Adrenal gland (tissue), 5 donors: Measurements from ENCODE around the gene CBFA2T3.

ENCODE experiments used
- POLR2A ChIP-seq, 2 donors: fragments of 450-650 bp; IDR thresholded peaks; one replicate each; pipeline ENCODE4 v1.6.1; 2017; ENCODE audit warnings: antibody characterized with exemption in 2 of 2, mild to moderate bottlenecking in 2 of 2, moderate library complexity in 1 of 2
- TF ChIP-seq, protein P1 (sequence below), 6 experiments: fragments of 450-650 bp in 4 of 6; fragments of 200-600 bp in 2 of 6; sonication (generic) in 1 of 6; IDR thresholded peaks; 1 replicate in 5 of 6; 2 replicates in 1 of 6; pipeline versions ENCODE4 v1.5.1 to v1.8.0; 2016 to 2021; ENCODE audit warnings: antibody characterized with exemption in 6 of 6, mild to moderate bottlenecking in 2 of 6, moderate library complexity in 1 of 6
- donor health status: DM: no; HTN: no; CAD: no.

DNA sequence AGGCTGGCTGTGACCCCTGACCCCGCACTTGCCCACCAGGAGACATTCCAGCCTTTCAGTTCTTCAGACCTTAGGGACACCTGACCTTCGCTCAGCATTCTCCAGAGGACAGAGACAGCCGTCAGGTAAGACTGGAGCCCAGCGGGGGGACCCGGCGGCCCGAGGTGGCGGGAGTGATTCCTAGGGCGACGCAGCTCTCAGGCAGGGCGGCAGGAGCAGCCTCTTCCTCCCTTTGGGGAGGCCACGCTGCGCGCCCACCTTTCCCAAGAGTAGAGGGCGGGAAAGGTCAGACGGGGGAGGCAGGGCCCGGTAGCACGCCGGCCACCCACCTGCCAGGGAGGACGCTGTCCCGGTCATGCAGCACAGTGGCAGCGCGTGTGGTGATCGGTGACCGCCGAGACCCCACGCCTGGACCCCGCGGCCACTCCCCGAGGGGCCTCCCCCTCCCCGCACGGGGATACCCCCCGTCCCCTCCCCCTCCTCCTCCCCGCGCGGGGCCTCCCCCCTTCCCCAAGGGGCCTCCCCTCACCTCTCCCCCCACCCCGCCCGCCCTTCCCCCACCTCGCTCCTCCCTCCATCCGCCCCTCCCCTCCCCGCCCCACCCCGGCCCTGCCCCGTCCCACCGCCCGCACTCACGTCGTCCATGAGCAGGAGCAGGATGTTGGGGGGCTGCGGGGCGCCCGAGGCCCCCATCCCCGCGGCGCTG lies 120.7 kb downstream of the CBFA2T3 start:
- TF ChIP-seq, protein P1, sequence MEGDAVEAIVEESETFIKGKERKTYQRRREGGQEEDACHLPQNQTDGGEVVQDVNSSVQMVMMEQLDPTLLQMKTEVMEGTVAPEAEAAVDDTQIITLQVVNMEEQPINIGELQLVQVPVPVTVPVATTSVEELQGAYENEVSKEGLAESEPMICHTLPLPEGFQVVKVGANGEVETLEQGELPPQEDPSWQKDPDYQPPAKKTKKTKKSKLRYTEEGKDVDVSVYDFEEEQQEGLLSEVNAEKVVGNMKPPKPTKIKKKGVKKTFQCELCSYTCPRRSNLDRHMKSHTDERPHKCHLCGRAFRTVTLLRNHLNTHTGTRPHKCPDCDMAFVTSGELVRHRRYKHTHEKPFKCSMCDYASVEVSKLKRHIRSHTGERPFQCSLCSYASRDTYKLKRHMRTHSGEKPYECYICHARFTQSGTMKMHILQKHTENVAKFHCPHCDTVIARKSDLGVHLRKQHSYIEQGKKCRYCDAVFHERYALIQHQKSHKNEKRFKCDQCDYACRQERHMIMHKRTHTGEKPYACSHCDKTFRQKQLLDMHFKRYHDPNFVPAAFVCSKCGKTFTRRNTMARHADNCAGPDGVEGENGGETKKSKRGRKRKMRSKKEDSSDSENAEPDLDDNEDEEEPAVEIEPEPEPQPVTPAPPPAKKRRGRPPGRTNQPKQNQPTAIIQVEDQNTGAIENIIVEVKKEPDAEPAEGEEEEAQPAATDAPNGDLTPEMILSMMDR (IDR thresholded peaks at IDR 0.05): no peak
- no peak for TF ChIP-seq POLR2A (IDR thresholded peaks at IDR 0.05)
